ENCODE data around the gene RAB5B. TPM values are rescaled to one million over a fixed set of nuclear protein-coding genes. Genes with fewer than 3 reads are reported as not detected.

RAB5B gene
- total RNA-seq = 42.2 and 43.1 TPM in 2 replicates

DNA sequence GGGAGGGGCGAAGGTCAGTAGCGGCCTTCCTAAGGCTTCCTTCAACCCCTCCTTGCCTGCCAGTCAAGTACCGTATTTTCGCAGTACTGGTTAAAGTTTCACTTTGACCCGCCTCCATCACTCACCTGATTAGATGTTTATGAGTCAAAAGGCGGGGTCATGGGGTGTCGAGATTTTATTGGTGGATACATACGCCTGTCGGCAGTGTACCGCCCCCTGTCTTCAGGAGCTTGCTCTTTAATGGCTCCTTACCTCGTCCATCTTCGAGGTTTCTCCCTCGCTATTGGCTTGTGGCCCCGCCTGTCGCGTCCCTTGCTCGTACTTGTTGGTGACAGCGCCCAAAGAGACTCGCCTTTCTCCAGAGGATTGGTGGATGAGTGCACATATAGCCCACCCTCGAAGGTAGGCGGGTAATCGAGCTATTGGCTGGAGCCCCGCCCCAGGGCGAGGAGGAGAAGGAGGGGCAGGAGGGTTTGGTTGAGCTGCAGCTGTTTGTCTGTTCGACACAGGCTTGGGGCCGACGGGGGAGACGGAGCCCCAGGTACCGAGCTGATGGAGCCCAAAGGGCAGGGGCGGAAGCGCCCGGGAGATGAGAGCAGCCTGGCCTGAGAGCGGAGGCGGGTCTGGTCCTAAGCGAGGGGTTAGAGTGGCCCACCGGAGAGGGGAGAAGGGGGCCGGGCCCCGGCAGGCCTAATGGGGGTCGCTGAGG lies at the start of gene RAB5B:
RAB5B (plus strand) TSS at position 480 of the 709 bp plus-strand sequence. CDS start 12,883 bp downstream, outside the sequence.

DNA sequence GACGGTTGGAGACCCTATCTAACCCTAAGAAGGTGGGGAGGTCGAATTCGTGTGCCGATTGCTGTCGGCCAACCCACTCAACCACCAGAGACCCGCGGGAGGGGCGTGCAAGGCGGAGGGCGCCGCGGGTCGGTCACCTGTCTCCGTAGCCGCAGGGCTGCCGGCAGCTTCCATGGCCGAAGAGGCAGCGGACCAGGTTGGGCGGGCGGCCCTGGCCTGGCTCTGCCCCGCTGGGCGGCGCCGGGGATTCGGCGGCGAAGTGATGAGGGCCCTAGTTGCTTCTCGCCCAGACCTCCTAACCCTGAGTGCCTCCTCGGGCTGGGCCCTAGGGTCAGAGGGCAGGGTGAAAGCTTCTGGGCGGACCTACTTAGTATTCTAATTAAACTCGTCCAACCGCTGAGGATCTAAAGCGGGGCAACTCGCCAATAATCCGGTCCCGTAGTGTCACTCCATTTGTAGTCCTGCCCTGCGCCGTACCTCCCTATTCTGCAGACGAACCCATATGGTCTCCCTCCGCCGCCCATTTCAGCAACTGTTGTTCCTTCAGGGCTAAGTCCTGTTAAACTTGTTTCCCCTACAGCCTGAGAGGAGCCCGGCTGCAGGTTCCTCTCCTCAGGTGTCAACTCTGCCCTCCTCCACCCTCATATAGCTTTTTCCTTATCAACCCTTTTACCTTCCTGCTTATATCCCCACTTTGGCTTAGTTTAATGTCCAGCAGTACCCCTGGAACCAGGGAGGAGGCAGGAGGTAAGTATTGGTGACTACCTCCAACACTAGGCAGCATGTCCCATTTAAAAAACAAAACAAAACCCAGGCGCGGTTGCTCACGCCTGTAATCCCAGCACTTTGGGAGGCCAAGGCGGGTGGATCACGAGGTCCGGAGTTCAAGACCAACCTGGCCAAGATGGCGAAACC lies 46.0 kb upstream of the RAB5B start, which contains the start of gene PYM1:
PYM1 (minus strand) TSS at position 307 of the 915 bp plus-strand sequence; CDS start at position 174, 133 bp downstream.

DNA sequence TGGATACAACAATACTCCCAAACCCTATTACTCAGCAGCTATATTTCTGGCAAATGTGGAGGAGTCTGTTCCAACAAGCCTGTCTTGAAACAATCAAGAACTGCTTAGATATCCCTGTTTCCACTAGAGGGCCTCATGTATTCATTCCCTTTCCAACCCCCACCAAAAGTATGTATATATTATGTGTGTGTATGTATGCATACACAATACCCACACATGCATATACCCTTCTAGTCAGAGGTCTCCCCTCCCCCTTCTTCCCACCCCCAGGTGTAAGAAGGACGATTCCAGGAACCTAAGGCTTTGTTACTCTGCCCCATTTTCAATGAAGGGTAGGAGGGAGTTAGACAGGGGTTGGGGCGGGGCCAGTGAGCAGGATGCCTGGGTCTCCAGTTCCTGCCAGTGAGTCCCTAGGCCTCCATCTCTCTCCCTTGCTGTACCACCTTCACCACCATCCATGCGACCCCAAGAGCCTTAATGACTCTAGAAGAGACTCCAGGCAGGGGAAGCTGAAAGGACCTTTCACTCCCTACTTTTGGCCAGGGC lies 43.0 kb upstream of the RAB5B start, which contains the start of gene DGKA:
DGKA (plus strand) TSS at position 392 of the 546 bp plus-strand sequence. CDS start 5,342 bp downstream, outside the sequence.

DNA sequence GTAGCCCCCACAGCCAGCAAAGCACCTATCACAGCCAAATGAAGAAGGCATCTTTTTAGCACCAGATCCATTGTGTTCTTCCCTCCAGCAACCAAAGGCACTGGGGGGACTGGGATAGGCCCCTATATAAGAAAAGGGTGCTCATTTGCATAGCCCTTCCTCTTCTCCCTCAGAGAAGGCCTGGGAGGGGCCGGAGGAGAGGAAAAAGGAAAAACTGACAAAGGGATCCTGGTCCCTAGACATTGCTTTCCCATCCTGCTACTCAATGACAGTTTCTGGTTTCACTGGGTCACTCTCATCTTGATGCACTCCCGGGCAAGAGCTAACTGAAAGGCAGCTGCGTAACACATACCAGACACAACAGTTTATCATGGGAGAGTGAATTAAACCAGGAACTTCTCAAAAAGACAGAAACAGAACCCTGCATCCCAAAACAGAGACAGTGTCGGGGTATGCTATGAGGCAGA lies 7.9 kb upstream of the RAB5B start, which contains the start of gene PMEL:
PMEL (minus strand) TSS at position 102 of the 467 bp plus-strand sequence; CDS start at position 71, 31 bp downstream.

GRCh38 chr12:55966408-55967281 lies 7.2 kb upstream of the RAB5B start, which contains the start of gene CDK2:
Gene CDK2, plus strand, starts transcription at chr12:55966830. Its CDS starts 179 bp downstream, at chr12:55967009.

DNA sequence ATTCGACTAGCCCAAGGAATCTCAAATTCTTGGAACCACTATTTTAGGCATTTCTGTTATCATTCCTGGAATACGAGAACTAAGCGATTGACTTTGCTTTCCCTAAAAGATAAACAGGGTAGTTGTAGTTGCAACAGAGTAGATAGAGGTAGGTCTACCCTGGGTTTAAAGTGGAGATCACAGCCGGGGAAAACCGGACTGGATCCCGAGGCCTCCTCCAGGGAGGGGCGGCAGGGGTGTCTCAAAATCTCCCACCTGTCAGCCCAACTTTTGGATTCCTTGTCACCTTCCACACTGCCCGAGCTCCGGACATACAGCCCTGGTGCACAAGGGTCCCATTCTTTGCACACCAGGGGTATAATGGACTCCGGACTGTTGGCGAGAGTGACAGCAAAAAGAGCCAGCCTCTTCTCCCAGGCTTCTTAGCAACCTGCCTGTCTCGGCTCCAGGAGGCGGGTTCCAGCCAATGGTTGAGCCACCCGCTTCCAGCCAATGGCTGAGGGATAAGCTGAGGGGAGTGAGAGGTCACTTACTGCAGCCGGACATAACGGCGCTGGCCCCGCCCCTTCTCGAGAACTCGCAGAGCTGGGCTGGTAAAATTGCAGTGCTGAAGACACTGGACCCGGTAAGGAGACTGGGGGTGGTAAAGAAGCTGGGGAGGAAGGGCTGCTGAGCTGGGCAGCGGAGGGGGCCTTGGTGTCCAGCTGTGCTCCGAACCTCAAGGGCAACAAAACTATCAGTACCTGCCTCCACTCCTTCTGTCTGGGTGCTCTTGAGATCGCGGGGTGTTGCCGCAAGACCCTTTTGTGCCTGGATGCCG lies 23.0 kb downstream of the RAB5B start, which contains the start of gene SUOX:
SUOX (plus strand) TSS at position 562 of the 820 bp plus-strand sequence. CDS start 4,946 bp downstream, outside the sequence.

GRCh38 chr12:56020423-56021184 lies 46.7 kb downstream of the RAB5B start, which contains the start of gene IKZF4:
Gene IKZF4, plus strand, starts transcription at chr12:56021043. Its CDS starts 451 bp downstream, at chr12:56021494.

GRCh38 chr12:56041552-56042429 lies 67.9 kb downstream of the RAB5B start, which contains the start of gene RPS26:
Gene RPS26, plus strand, starts transcription at chr12:56041918. Its CDS starts 249 bp downstream, at chr12:56042167.

Other genes starting within 250 kb of the RAB5B start
- gene CD63, start 245.1 kb upstream of the RAB5B start, total RNA-seq = 2,526 and 3,459 TPM in 2 replicates
- 2.8 and 7.7 TPM in 2 replicates for gene GDF11, start 231.0 kb upstream of the RAB5B start, total RNA-seq
- 74.1 and 103 TPM in 2 replicates for gene SARNP, start 156.4 kb upstream of the RAB5B start, total RNA-seq
- 17.5 and 27.0 TPM in 2 replicates for gene ORMDL2, start 156.0 kb upstream of the RAB5B start, total RNA-seq
- 73.0 and 77.3 TPM in 2 replicates for gene DNAJC14, start 144.5 kb upstream of the RAB5B start, total RNA-seq
- 2.5 and 7.3 TPM in 2 replicates for gene MMP19, start 131.1 kb upstream of the RAB5B start, total RNA-seq
- gene PYM1, start 46.2 kb upstream of the RAB5B start, total RNA-seq = 31.0 and 36.0 TPM in 2 replicates
- gene DGKA, start 42.9 kb upstream of the RAB5B start, total RNA-seq = 29.3 and 34.7 TPM in 2 replicates
- 1.1 and 1.7 TPM in 2 replicates for gene PMEL, start 8.0 kb upstream of the RAB5B start, total RNA-seq
- gene CDK2, start 7.2 kb upstream of the RAB5B start, total RNA-seq = 16.1 and 55.8 TPM in 2 replicates
- gene SUOX, start 23.2 kb downstream of the RAB5B start, total RNA-seq = 10.1 and 10.4 TPM in 2 replicates
- 0.58 and 2.0 TPM in 2 replicates for gene IKZF4, start 47.0 kb downstream of the RAB5B start, total RNA-seq
- 664 and 693 TPM in 2 replicates for gene RPS26, start 67.8 kb downstream of the RAB5B start, total RNA-seq
- 0.38 and 0.56 TPM in 2 replicates for gene ERBB3, start 106.1 kb downstream of the RAB5B start, total RNA-seq
- 84.0 and 204 TPM in 2 replicates for gene PA2G4, start 130.5 kb downstream of the RAB5B start, total RNA-seq
- 2,066 and 2,753 TPM in 2 replicates for gene RPL41, start 142.6 kb downstream of the RAB5B start, total RNA-seq
- gene ZC3H10, start 144.2 kb downstream of the RAB5B start, total RNA-seq = 4.0 and 5.6 TPM in 2 replicates
- 303 and 307 TPM in 2 replicates for gene ESYT1, start 154.2 kb downstream of the RAB5B start, total RNA-seq
- gene MYL6B, start 178.5 kb downstream of the RAB5B start, total RNA-seq = 35.7 and 60.0 TPM in 2 replicates
- 1,570 and 2,884 TPM in 2 replicates for gene MYL6, start 184.3 kb downstream of the RAB5B start, total RNA-seq
- 33.0 and 36.0 TPM in 2 replicates for gene SMARCC2, start 215.4 kb downstream of the RAB5B start, total RNA-seq
- 99.3 and 165 TPM in 2 replicates for gene RNF41, start 247.8 kb downstream of the RAB5B start, total RNA-seq

Data from regular cardiac myocyte (primary cell).